HFFc6 (cell line): Measurements from ENCODE around the gene GALNT2. TPM values are rescaled to one million over a fixed set of nuclear protein-coding genes. Genes with fewer than 3 reads are reported as not detected.

ENCODE experiments used
- DNase-seq: peaks from one replicate; pipeline ENCODE4 v3.0.0-alpha.2; 2018
- H3K27ac Mint-ChIP-seq: 2 replicates; pipeline ENCODE4 v1.8.0; 2020; ENCODE audit warnings: mild to moderate bottlenecking, mixed read lengths
- H3K27me3 Mint-ChIP-seq: 2 replicates; pipeline ENCODE4 v1.8.0; 2021; ENCODE audit warnings: mild to moderate bottlenecking, moderate library complexity, mixed read lengths; ENCODE audit not compliant: insufficient read depth
- H3K36me3 Mint-ChIP-seq: 2 replicates; pipeline ENCODE4 v1.8.0; 2021; ENCODE audit warnings: low read depth, mixed read lengths
- H3K4me1 Mint-ChIP-seq: 2 replicates; pipeline ENCODE4 v1.8.0; 2020; ENCODE audit warnings: low read depth, mixed read lengths
- H3K4me3 Mint-ChIP-seq: 2 replicates; pipeline ENCODE4 v1.8.0; 2020; ENCODE audit warnings: mild to moderate bottlenecking, moderate library complexity, mixed read lengths
- H3K9me3 Mint-ChIP-seq: 2 replicates; pipeline ENCODE4 v1.8.0; 2020; ENCODE audit warnings: mild to moderate bottlenecking, mixed read lengths
- CTCF ChIP-seq: fragments of 200-600 bp; sonication (generic); IDR thresholded peaks from 2 replicates; pipeline ENCODE4 v1.5.0; 2021; ENCODE audit warnings: antibody characterized with exemption, mild to moderate bottlenecking
- total RNA-seq, 6 experiments: library from RNA; stranded (reverse); fragmentation: NEBNext Ultra II Directional; extraction: Animal tissue kit (Norgen Biotek cat#: 25700); gene quantifications; 2 replicates in 1 of 6; 3 replicates in 5 of 6; pipeline ENCODE4 v1.2.3, GENCODE V29; 2021

GALNT2 gene
- total RNA-seq, 6 experiments from 2014 or later: 174 to 194 (median 181) TPM

GRCh38 chr1:230230948-230231773 lies 164.1 kb downstream of the GALNT2 start:
- Mint-ChIP-seq H3K27ac (no peak overlapping the region), H3K27me3 (no peaks in the 10 kb centered on the region; the same call in 1 of the 2 replicates), H3K4me3 (no peak overlapping the region), H3K9me3 (no peaks in the 10 kb centered on the region), H3K36me3 (peaks cover 8% of the 10 kb centered on the region; the same call in 1 of the 2 replicates), H3K4me1 (no peaks in the 10 kb centered on the region)
- no peak for TF ChIP-seq CTCF
- DNase-seq: no peak

DNA sequence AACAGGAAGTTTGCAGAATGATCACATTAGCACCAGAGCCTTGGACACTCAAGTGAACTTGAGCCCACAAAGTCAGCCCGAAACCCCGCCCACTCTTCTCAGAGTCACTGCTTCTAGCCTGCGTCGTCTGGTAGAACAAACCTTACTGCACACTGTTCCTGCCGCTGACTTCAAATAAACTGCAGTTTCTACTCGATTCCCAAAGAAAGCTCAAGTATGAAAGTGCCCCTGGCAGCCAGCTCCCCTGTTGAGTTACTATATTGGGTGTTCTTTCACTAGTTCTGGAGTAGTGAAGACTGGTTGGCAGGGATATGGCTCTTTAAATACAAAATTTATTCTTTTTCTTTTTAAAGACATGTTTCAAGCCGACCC lies 164.7 kb downstream of the GALNT2 start:
- no peak for DNase-seq
- Mint-ChIP-seq H3K9me3 (no peaks in the 10 kb centered on the region), H3K27ac (no peak overlapping the region), H3K27me3 (no peaks in the 10 kb centered on the region; the same call in 1 of the 2 replicates), H3K4me3 (no peak overlapping the region), H3K4me1 (no peaks in the 10 kb centered on the region), H3K36me3 (peaks cover 8% of the 10 kb centered on the region; the same call in 1 of the 2 replicates)
- no peak for TF ChIP-seq CTCF

DNA sequence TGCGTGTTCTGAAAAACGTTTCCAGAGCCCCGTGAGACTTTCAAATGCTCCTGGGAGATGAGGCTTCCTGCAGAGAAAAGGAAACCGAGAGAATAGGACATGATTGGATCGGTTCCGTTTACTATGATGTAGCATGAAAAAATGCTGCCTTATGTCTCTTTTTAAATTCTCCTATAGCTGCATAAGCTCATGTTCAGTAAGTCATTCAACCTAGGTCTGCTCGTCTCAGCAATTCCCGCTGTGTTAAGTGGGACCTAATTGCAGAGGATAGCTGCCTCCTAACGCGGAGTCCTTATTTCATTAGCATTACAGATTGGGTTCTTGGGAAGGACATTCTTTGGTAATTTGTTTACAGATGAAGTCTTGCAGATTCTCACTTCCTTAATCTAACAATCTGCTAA lies 165.3 kb downstream of the GALNT2 start:
- no peaks in the 10 kb centered on the region for H3K9me3 Mint-ChIP-seq
- H3K4me1 Mint-ChIP-seq: no peaks in the 10 kb centered on the region
- no peaks in the 10 kb centered on the region; the same call in 1 of the 2 replicates for H3K27me3 Mint-ChIP-seq
- no peak overlapping the region for H3K27ac Mint-ChIP-seq
- H3K36me3 Mint-ChIP-seq: peaks cover 11% of the 10 kb centered on the region; the same call in 1 of the 2 replicates
- TF ChIP-seq CTCF: no peak
- no peak overlapping the region for H3K4me3 Mint-ChIP-seq
- no peak for DNase-seq

- H3K9me3 Mint-ChIP-seq: no peaks in the 10 kb centered on the region
- H3K4me3 Mint-ChIP-seq: no peak overlapping the region
- no peak for DNase-seq
- no peak for TF ChIP-seq CTCF
- H3K27me3 Mint-ChIP-seq: no peaks in the 10 kb centered on the region; the same call in 1 of the 2 replicates
- H3K27ac Mint-ChIP-seq: no peak overlapping the region
- H3K4me1 Mint-ChIP-seq: no peaks in the 10 kb centered on the region
- H3K36me3 Mint-ChIP-seq: peaks cover 16% of the 10 kb centered on the region; the same call in 1 of the 2 replicates
Observed at GRCh38 chr1:230233786-230234185, 166.7 kb downstream of the GALNT2 start.

- no peak for TF ChIP-seq CTCF
- DNase-seq: no peak
- H3K4me3 Mint-ChIP-seq: no peak overlapping the region
- H3K36me3 Mint-ChIP-seq: peaks cover 31% of the 10 kb centered on the region
- H3K4me1 Mint-ChIP-seq: peaks cover 5% of the 10 kb centered on the region; the same call in 1 of the 2 replicates
- no peaks in the 10 kb centered on the region; the same call in 1 of the 2 replicates for H3K9me3 Mint-ChIP-seq
- H3K27me3 Mint-ChIP-seq: no peaks in the 10 kb centered on the region; the same call in 1 of the 2 replicates
- H3K27ac Mint-ChIP-seq: no peak overlapping the region
Observed at GRCh38 chr1:230235876-230236275, 168.8 kb downstream of the GALNT2 start.
